Pancreas (tissue), 10 donors: Measurements from ENCODE around the gene ZNF445. TPM values are rescaled to one million over a fixed set of nuclear protein-coding genes. Genes with fewer than 3 reads are reported as not detected.
A peak's percentile ranks its signal among the peaks of the same experiment; 100 is the strongest.

ENCODE experiments used
- ATAC-seq, 4 donors: fragments of 200-7000 bp; cut with Tn5 transposase; one replicate each; pipeline versions ENCODE4 v1.8.0 to v1.9.1; 2020; ENCODE audit warnings: mild to moderate bottlenecking in 4 of 4, moderate library complexity in 4 of 4
- DNase-seq, 6 donors: peaks; one replicate each; pipeline ENCODE4 v3.0.0-alpha.2; 2020
- FAIRE-seq: peaks from 2 replicates; lab custom pipeline; 2012; peaks lifted over from hg19 to GRCh38; lab: Jason Lieb, UNC
- H3K27ac ChIP-seq, 4 donors: fragments of 200-600 bp; sonication (generic); 1 replicate in 3 of 4; 2 replicates in 1 of 4; pipeline versions ENCODE4 v1.5.0 to v1.8.0; 2020
- H3K27me3 ChIP-seq, 4 donors: fragments of 200-600 bp; one replicate each; pipeline ENCODE4 v1.8.0; 2021
- H3K36me3 ChIP-seq, 3 donors: fragments of 200-600 bp; sonication (generic) in 1 of 3; one replicate each; pipeline versions ENCODE4 v1.5.0 to v1.8.0; 2020 to 2021
- H3K4me1 ChIP-seq, 3 donors: fragments of 200-600 bp; one replicate each; pipeline ENCODE4 v1.8.0; 2021
- H3K4me3 ChIP-seq, 4 donors: fragments of 200-600 bp; sonication (generic) in 2 of 4; one replicate each; pipeline versions ENCODE4 v1.5.0 to v1.8.0; 2020 to 2021
- H3K9me3 ChIP-seq, 4 donors: fragments of 200-600 bp; one replicate each; pipeline ENCODE4 v1.8.0; 2021
- WGBS, 2 donors: extraction: QIAGEN DNeasy Blood & Tissue Kit; methylation state at CpG; one replicate each; pipeline ENCODE4 v1.1.7; 2013; 5-methylcytosine and 5-hydroxymethylcytosine counted together
- intact Hi-C, 3 donors: fragments of 100-400 bp; cut with DNase I; formaldehyde crosslinking; loops; one replicate each; pipeline versions ENCODE4 v1.11.1 to v1.14.2; 2022
- polyA plus RNA-seq, 2 donors: library from polyadenylated mRNA; stranded (reverse); fragments of 200-250 nt; gene quantifications; one replicate each; pipeline ENCODE4 v1.2.3, GENCODE V29; 2013
- total RNA-seq, 6 donors: library from RNA; stranded (reverse); fragmentation: NEBNext Ultra II Directional in 4 of 6; extraction: Animal tissue kit (Norgen Biotek cat#: 25700) in 4 of 6; gene quantifications; one replicate each; pipeline versions ENCODE4 v1.2.1 to v1.2.4, GENCODE V29; 2021 to 2023
- TF ChIP-seq, protein P1 (sequence below), 4 donors: fragments of 200-600 bp; sonication (generic) in 3 of 4; IDR thresholded peaks; one replicate each; pipeline versions ENCODE4 v1.5.0 to v1.8.0; 2021; ENCODE audit warnings: antibody characterized with exemption in 4 of 4
- donor health status: healthy with polysubstance abuse.
- donor health status: DM: no; HTN: no; CAD: no; lungs with moderate emphysema.
- donor health status: DM: no; HTN: no; CAD: no.
- donor health status: control.
- donor health status: control.
- donor health status: Bipolar disorder and iron deficiency.
- donor health status: DM: yes; HTN: yes; CAD: no.
- donor health status: DM: no; HTN: no; CAD: no.
- donor health status: DM: no; HTN: no; CAD: no.
- donor health status: DM: yes; HTN: yes; CAD: no.

Gene ZNF445
- total RNA-seq = 10 to 100 TPM in 1 of 6 donors, 1 to 10 TPM in 5; 5.1 to 12.9 (median 8.2) TPM
- polyA plus RNA-seq = 1 to 10 TPM; 3.8 to 5.2 TPM

DNA sequence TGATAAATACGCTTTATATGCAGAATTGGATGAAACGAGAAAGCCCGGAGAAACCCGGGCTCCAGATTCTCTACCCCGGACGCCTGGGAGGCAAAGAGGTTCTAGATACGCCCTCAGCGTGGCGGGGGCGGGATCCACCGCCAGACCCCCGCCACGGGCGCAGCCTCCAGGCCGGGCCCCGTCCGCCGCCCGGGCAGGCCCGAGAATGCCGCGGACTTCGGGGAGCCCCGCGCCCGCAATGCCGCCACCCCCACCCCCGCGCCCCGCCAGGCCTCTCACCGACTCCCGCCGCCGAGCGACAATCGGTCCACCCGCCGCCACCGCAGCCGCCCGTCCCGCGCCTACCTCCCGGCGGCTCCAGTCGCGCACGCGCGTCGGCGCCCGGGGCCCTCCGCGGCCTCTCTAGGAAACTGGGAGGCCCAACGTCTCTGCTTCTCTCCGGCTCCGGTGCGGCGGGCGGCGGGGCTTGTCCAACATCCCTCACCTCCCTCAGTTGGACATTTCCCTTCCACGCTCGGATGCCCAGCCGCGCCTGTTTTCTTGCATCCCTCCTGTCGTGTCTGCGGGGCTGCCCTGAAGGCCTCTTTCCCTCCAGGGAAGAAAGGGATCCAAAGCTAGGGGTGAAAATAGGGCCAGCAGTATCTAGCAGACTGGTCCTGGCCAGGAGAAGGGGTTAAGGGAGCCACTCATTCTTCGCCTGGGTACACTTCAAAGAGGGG is at the start of gene ZNF445:
Gene ZNF445, minus strand, starts transcription at position 359 of the 719 bp plus-strand sequence. CDS start 22,121 bp downstream, outside the sequence.
- no peaks in the 10 kb centered on the region for H3K36me3 ChIP-seq
- TF ChIP-seq, protein P1, sequence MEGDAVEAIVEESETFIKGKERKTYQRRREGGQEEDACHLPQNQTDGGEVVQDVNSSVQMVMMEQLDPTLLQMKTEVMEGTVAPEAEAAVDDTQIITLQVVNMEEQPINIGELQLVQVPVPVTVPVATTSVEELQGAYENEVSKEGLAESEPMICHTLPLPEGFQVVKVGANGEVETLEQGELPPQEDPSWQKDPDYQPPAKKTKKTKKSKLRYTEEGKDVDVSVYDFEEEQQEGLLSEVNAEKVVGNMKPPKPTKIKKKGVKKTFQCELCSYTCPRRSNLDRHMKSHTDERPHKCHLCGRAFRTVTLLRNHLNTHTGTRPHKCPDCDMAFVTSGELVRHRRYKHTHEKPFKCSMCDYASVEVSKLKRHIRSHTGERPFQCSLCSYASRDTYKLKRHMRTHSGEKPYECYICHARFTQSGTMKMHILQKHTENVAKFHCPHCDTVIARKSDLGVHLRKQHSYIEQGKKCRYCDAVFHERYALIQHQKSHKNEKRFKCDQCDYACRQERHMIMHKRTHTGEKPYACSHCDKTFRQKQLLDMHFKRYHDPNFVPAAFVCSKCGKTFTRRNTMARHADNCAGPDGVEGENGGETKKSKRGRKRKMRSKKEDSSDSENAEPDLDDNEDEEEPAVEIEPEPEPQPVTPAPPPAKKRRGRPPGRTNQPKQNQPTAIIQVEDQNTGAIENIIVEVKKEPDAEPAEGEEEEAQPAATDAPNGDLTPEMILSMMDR (IDR thresholded peaks at IDR 0.05) = no peak
- H3K4me1 ChIP-seq = peaks cover 0 to 10% (median 4%) of the 10 kb centered on the region in 3 donors
- peak within 1 kb of the TSS; percentile 45 to 77 (median 72) for H3K4me3 ChIP-seq
- H3K27ac ChIP-seq = peak within 1 kb of the TSS in 3 of 4 donors; percentile 38 to 57 (median 52)
- ATAC-seq (peak; percentile 99), FAIRE-seq (no peak), DNase-seq (peak; percentile 73 to 93 (median 78))
- intact Hi-C loops = no loop called here
- no peaks in the 10 kb centered on the region for H3K9me3 ChIP-seq
- 1% methylated on average over 65 to 69 of the region's 69 CpGs for WGBS, 2 donors
- H3K27me3 ChIP-seq = no peaks in the 10 kb centered on the region

DNA sequence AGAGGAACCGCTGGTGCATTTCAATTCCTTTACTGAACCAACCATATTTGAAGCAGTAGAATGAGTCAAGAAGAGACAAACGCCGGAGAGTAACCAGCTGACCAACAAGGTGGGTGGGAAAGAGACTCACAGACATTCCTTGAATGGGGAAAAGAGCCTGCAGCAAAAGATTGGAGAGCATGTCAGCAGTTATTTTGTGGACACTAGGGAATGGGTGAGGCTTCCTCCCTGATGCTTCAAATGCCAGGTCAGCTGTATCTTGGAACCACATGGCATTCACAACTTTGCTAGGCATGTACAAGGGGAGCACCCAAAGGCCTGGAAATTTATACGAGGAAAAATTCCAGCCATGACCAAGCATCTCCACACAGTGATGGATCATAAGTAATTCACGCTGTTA is 47.6 kb upstream of the ZNF445 start:
- ATAC-seq (no peak), FAIRE-seq (no peak), DNase-seq (no peak)
- WGBS, 2 donors = 64 to 72% methylated on average over 5 of the region's 5 CpGs
- TF ChIP-seq, protein P1 (IDR thresholded peaks at IDR 0.05) = no peak
- no peaks in the 10 kb centered on the region for H3K4me1 ChIP-seq
- H3K9me3 ChIP-seq = no peaks in the 10 kb centered on the region
- no peaks in the 10 kb centered on the region for H3K36me3 ChIP-seq
- intact Hi-C loops = no loop called here
- H3K27me3 ChIP-seq = no peaks in the 10 kb centered on the region
- no peak overlapping the region for H3K27ac ChIP-seq
- no peak overlapping the region for H3K4me3 ChIP-seq

DNA sequence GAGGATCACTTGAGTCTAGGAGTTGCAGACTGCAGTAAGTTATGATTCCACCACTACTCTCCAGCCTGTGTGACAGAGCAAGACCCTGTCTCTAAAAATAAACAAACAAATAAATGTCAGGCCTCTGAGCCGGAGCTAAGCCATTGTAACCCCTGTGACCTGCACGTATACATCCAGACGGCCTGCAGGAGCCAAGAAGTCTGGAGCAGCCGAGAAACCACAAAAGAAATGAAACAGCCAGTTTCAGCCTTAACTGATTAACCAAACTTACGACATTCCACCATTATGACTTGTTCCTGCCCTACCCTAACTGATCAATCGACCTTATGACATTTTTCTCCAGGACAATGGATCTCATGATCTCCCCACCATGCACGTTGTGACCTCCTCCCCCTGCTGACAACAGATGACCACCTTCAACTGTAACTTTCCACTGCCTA is 45.0 kb upstream of the ZNF445 start:
- no peak for DNase-seq
- Histone ChIP-seq H3K4me3 (no peak overlapping the region), H3K4me1 (no peaks in the 10 kb centered on the region), H3K36me3 (no peaks in the 10 kb centered on the region), H3K27me3 (no peaks in the 10 kb centered on the region), H3K27ac (no peak overlapping the region), H3K9me3 (no peaks in the 10 kb centered on the region)
- intact Hi-C loops = no loop called here
- ATAC-seq = no peak
- WGBS, 2 donors = 25 to 32% methylated on average over 7 of the region's 7 CpGs
- no peak for FAIRE-seq
- TF ChIP-seq, protein P1 (IDR thresholded peaks at IDR 0.05) = no peak

DNA sequence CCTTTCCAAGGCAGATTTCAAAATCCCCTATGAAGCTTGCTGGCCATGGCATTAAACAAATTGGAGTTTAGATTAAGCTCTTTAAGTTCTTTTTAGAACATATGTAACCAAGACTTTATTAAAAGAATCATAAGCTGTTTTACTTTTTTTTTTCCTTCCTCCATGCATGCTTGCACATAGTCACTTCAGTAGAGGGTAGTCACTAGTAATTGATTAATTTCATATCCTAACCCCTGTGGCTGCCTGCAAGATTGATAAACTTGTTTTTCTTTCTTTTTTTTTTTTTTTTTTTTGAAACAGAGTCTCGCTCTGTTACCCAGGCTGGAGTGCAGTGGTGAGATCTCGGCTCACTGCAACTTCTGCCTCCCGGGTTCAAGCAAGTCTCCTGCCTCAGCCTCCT is 44.3 kb upstream of the ZNF445 start:
- WGBS, 2 donors = 69 to 71% methylated on average over 3 of the region's 3 CpGs
- no peaks in the 10 kb centered on the region for H3K36me3 ChIP-seq
- no peaks in the 10 kb centered on the region for H3K4me1 ChIP-seq
- FAIRE-seq (no peak), DNase-seq (no peak), ATAC-seq (no peak)
- no peak overlapping the region for H3K4me3 ChIP-seq
- H3K9me3 ChIP-seq = no peaks in the 10 kb centered on the region
- TF ChIP-seq, protein P1 (IDR thresholded peaks at IDR 0.05) = no peak
- H3K27me3 ChIP-seq = no peaks in the 10 kb centered on the region
- no peak overlapping the region for H3K27ac ChIP-seq
- intact Hi-C loops = no loop called here

DNA sequence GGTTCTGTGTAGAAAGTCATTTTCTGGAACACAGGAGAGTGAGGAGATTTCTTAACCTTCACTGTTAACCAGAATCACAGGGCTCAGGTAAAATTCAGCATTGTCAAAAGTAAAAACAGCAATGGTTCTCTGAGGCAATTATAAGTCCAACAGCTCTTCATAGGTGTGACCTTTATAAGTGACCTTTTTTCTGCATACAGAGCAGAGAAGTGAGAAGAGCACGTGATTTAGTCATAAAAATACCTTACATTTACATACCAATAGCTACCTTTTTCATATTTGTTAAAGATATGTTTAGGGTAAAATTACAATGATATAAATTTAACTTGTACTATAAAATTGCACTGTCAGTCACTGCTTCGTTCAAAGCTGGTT is 41.3 kb upstream of the ZNF445 start:
- TF ChIP-seq, protein P1 (IDR thresholded peaks at IDR 0.05) = no peak
- no peak for ATAC-seq
- Histone ChIP-seq H3K4me1 (no peaks in the 10 kb centered on the region), H3K36me3 (no peaks in the 10 kb centered on the region), H3K4me3 (no peak overlapping the region), H3K9me3 (no peaks in the 10 kb centered on the region), H3K27ac (no peak overlapping the region), H3K27me3 (no peaks in the 10 kb centered on the region)
- intact Hi-C loops = no loop called here
- FAIRE-seq = no peak
- DNase-seq = no peak
- 46 to 52% methylated on average over 2 of the region's 2 CpGs for WGBS, 2 donors
